D721Med (cell line): ENCODE results near the gene RBM38.

Experiments
- DNase-seq: peaks from one replicate; pipeline ENCODE4 v3.0.0; 2011; ENCODE audit warnings: low spot score; ENCODE audit not compliant: insufficient read length
- FAIRE-seq: peaks from 2 replicates; lab custom pipeline; 2011; peaks lifted over from hg19 to GRCh38; lab: Jason Lieb, UNC
- TF ChIP-seq, protein P1 (sequence below): IDR thresholded peaks from 2 replicates; pipeline ENCODE4 v1.5.1; 2012; ENCODE audit warnings: mild to moderate bottlenecking, control low read depth; ENCODE audit not compliant: insufficient read depth; ENCODE audit errors: missing control alignments

The RBM38 gene

DNA sequence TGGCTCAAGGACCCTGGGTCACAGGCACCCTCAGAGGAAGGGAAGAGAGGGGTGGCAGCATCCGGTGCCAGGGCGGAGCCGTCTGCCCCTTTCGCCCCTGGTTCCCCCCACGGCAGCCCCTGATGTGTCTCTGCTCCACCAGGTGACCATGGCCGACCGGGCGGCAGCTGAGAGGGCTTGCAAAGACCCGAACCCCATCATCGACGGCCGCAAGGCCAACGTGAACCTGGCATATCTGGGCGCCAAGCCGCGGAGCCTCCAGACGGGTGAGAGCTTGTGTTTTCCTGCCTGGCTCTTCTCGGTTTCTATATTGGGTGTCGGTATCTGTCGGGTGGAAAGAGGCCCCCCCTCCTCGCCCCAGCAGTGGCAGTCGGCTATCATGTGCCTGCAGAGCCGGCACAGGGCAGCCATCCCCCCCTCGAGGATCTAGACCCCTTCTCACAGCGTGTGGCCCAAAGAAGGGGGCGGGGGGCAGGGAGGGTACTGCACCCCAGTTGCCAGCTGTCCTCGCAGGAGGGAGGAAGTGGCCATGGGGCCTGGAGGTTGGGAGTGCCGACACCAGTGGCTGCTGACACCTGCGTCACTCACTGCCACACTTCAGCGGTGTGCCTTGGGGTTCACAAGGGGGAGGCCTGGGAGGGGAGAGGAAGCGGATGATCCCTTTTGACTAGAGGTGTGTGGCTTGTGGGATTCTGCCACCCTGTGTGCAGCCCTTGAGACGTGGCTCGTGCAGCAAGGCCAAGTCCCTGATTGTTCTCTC is 1.5 kb downstream of the RBM38 start:
- TF ChIP-seq, protein P1, sequence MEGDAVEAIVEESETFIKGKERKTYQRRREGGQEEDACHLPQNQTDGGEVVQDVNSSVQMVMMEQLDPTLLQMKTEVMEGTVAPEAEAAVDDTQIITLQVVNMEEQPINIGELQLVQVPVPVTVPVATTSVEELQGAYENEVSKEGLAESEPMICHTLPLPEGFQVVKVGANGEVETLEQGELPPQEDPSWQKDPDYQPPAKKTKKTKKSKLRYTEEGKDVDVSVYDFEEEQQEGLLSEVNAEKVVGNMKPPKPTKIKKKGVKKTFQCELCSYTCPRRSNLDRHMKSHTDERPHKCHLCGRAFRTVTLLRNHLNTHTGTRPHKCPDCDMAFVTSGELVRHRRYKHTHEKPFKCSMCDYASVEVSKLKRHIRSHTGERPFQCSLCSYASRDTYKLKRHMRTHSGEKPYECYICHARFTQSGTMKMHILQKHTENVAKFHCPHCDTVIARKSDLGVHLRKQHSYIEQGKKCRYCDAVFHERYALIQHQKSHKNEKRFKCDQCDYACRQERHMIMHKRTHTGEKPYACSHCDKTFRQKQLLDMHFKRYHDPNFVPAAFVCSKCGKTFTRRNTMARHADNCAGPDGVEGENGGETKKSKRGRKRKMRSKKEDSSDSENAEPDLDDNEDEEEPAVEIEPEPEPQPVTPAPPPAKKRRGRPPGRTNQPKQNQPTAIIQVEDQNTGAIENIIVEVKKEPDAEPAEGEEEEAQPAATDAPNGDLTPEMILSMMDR = no peak
- FAIRE-seq (no peak), DNase-seq (no peak)

DNA sequence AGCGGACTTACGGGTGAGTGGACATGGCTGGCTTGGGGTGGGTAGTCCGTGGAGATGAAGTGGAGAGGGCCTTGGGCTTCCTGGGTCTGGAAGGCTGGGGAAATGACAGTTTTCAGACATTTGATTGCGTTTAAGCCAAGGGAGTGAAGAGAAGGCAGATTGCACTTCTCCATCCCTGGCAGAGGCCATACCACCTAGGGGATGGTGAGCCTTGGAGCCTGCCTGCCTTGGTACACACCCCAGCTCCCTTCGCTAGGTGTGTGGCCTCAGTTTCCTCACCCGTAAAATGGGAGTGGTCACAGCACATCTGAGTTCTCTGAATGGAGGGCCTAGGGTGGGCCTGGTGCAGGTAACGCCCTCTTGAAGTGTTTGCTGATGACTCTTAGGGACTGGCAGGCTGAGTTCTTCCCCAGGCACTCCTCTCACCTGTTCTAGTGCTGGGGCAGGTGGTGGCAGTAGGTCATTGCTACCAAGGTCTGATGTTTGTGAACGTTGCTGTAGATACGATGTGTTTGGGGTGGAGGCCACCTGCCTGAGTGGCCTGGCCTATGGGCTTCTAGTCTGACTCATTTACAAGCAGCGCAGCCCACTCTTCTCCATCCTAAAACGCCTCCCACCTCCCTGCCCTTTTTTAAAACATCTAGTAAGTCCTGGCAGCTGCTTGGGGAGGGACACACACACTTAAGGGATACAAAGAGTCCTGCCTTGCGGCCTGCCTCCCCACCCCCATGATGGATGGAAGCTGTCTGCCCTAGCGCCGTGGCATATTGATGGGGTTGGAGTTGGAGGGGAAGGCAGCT is 2.3 kb downstream of the RBM38 start:
- DNase-seq (no peak), FAIRE-seq (no peak)
- TF ChIP-seq, protein P1 = no peak

DNA sequence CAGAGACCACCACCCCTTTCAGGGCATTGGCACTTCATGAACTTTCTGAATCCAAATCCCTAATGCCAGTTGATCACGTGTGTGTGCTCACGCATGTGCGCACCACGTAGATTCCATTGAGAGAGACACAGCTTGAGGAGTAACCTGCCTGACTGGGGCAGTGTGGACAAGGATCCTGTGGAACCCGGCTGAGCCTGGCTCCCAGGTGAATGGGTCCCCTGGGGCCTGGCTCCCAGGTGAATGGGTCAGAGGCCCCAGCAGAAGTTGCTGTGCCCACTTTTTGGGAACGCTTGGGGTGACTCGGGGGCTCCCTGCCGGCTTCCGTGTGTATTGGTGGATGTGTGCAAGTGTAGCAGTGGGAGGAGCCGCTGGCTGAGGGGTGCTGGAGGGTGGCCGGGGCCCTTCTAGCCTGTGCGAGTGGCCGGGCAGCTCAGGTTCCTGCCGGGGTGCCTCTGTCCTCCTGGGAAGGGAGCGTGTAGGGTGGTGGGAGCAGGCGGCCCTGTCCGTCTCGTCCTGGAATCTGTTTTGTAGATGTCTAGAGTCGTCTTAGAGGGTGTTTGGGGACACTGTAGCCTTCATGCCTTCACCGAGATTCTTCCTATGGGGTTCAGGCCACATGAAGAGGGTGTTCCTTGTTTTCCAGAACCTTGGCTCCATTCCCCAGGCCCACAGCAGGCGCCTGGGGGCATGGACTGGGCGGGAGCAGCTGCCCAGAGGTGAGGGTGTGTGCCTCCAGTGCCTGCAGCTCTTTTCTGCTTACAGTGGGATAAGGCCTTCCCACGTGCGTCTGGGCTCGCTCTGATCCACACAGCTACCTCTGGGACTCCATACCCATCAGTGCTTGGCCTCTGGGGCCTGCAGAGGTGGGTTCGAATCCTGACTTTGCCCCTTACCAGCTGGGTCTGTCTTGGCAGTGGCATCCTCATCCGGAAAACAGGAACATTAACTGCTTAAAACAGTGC is 3.2 kb downstream of the RBM38 start:
- FAIRE-seq (no peak), DNase-seq (no peak)
- TF ChIP-seq, protein P1 = no peak

DNA sequence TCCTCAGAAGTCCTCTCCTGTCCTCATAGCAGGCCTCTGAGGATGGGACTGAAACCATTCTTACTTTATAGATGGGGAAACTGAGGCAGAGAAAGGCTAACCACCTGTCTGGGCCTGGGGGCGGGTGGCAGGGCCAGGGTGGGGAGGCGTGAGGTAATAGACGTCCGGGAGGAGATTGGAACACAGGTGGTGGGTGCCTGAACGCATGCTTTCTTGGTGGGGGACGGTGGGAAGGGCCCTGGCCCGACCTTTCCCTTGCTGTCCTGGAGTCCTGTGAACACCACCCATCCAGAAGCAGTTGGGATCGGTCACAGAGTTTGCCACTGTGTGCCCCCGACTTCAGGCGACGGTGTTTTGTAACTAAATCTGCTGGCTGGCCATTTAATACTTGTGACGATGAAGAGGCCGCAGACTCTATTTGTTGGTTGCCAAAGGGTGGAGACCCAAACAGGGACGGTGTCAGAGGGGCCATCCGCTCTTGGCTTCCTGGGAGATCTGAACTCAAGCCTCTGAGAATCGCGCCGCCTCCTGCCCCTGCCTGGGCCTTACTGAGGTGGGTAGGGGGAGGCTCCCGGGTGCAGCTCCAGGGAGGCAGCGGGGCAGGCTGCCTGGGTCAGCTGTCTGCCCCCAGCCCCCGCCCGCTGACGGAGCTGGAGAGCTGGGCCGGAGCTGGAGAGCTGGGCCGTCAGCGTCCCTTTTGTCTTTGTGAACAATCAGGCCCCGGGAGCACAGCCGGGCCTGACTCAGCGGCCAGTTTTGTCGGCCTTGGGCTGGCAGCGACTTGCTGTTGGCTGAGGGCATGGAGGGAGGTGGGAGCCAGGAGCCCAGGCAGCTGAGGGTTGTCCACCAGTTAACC is 4.1 kb downstream of the RBM38 start:
- TF ChIP-seq, protein P1 = no peak
- no peak for DNase-seq
- no peak for FAIRE-seq

DNA sequence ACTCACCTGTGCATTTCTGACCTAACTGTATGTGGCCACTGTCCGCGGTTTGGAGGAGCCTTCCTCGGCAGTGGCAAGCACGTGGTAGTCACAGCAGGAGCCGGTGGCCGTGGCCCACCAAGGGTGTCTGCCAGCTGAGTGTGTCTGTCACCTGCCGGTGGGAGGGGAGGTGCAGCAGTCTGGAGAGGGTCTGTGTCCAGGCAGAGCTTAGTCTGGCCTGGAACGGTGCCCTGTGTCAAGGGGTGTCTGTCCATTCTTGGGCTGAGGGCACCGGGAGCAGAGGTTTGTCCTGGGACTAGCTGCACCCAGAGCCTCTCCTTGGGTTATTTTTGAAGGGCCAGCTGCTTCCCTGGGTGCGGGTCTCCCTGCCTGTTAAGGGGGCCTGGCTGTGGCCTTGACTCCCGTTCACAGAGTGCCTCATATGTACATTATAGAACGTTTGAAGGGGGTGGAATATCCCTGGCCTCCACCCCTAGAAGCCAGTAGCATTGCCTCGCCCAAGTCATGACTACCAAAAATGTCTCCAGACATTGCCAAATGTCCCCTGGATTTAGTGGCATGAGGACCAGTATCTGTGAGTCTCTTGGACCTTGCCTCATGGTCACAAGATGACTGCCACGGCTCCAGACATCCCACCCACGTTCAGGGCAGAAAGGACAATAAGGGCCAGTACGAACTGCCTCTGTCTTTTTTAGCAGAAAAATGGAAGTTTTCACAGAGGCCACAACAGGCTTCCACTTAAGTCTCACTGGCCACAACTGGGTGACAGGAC is 5.2 kb downstream of the RBM38 start:
- FAIRE-seq = no peak
- TF ChIP-seq, protein P1 = no peak
- DNase-seq = no peak
